Neural crest cell (in vitro differentiated cells): ENCODE results near the gene RO60. TPM values are rescaled to one million over a fixed set of nuclear protein-coding genes. Genes with fewer than 3 reads are reported as not detected.

Experiments used
- DNase-seq: peaks from one replicate; pipeline ENCODE4 v3.0.0; 2021; ENCODE audit warnings: low read depth, mixed read lengths, low spot score
- H3K27ac Mint-ChIP-seq: one replicate; pipeline ENCODE4 v1.8.0; 2021; ENCODE audit warnings: mild to moderate bottlenecking, mixed read lengths; ENCODE audit not compliant: unreplicated experiment
- H3K27me3 Mint-ChIP-seq: 2 replicates; pipeline ENCODE4 v1.8.0; 2021; ENCODE audit warnings: low read depth, mild to moderate bottlenecking, mixed read lengths
- H3K36me3 Mint-ChIP-seq: 2 replicates; pipeline ENCODE4 v1.8.0; 2021; ENCODE audit warnings: low read depth, mild to moderate bottlenecking, mixed read lengths
- H3K4me1 Mint-ChIP-seq: 2 replicates; pipeline ENCODE4 v1.8.0; 2021; ENCODE audit warnings: mixed read lengths
- H3K4me3 Mint-ChIP-seq: one replicate; pipeline ENCODE4 v1.8.0; 2021; ENCODE audit warnings: mild to moderate bottlenecking, mixed read lengths
- H3K9me3 Mint-ChIP-seq: 2 replicates; pipeline ENCODE4 v1.8.0; 2021; ENCODE audit warnings: mixed read lengths
- total RNA-seq: library from RNA; stranded (reverse); gene quantifications from 2 replicates; pipeline ENCODE4 v1.2.1, GENCODE V29; 2021
- TF ChIP-seq, protein P1 (sequence below): fragments of 200-600 bp; sonication (generic); conservative IDR thresholded peaks from 2 replicates; pipeline ENCODE4 v1.5.0; 2021; ENCODE audit warnings: antibody characterized with exemption, mild to moderate bottlenecking

Gene RO60
- total RNA-seq, 1 donor from 2014 or later: 122 TPM

DNA sequence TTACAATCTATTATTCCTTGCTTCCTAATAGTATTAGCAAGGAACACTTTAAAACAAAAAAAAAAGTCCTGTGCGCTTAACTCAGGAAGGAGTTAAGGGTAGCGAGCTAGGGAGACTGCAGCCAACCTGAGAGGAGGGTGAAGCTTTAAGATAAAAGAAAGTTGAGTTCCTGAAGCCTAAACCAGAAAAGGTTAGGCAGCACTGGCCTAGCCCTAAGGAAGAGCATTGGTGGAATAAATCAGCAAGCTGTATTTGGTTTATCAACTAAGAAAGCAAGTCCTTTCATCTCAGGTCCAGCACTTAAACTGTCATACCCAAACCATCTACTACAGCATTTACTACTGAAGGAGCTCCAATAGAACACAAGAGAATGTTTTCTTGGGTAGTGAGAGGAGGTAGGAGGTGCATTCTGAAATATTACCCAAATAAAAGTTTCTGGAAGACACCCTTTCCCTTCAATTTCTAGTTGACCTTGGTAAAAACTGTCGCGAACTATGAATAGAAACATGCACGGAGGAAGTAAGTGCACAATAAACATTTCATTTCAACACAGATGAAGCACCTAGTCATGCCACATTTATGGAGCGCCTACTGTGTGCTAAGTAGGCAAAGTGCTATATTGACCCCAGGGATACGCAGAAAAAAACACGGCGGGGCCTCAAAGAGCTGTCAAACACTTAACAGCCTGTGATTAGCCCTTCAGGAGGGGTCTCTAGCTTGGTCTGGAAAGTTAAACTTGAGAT, 44.5 kb downstream of the RO60 start:
- peak overlapping the region; percentile 95 for H3K4me3 Mint-ChIP-seq
- peaks cover 33% of the 10 kb centered on the region for H3K4me1 Mint-ChIP-seq
- no peak overlapping the region for H3K27ac Mint-ChIP-seq
- no peaks in the 10 kb centered on the region for H3K27me3 Mint-ChIP-seq
- no peak for DNase-seq
- H3K9me3 Mint-ChIP-seq: no peaks in the 10 kb centered on the region
- TF ChIP-seq, protein P1, sequence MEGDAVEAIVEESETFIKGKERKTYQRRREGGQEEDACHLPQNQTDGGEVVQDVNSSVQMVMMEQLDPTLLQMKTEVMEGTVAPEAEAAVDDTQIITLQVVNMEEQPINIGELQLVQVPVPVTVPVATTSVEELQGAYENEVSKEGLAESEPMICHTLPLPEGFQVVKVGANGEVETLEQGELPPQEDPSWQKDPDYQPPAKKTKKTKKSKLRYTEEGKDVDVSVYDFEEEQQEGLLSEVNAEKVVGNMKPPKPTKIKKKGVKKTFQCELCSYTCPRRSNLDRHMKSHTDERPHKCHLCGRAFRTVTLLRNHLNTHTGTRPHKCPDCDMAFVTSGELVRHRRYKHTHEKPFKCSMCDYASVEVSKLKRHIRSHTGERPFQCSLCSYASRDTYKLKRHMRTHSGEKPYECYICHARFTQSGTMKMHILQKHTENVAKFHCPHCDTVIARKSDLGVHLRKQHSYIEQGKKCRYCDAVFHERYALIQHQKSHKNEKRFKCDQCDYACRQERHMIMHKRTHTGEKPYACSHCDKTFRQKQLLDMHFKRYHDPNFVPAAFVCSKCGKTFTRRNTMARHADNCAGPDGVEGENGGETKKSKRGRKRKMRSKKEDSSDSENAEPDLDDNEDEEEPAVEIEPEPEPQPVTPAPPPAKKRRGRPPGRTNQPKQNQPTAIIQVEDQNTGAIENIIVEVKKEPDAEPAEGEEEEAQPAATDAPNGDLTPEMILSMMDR: no peak
- no peaks in the 10 kb centered on the region for H3K36me3 Mint-ChIP-seq

DNA sequence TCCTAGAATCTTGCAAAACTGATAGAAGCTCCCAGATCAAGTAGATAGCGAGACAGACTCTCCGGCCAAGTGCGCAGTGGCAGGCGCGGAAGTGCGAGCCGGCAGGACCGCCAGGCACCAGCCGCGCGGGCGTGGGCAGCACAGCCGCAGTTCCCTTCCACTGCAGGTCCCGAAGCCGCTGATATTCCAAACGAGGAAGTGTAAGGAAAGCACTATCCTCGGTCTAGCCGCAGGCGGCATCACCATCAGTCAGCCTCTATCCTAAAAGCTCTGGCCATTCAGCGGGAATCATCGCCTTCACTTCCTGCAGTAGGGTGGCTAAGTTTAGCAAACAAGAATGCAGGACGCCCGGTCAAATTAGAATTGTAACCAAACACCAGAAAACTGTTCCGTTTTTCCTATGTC, 45.1 kb downstream of the RO60 start:
- peak; percentile 16 for DNase-seq
- H3K4me1 Mint-ChIP-seq: peaks cover 33% of the 10 kb centered on the region
- TF ChIP-seq, protein P1: no peak
- no peaks in the 10 kb centered on the region for H3K27me3 Mint-ChIP-seq
- H3K9me3 Mint-ChIP-seq: no peaks in the 10 kb centered on the region
- peak overlapping the region; percentile 59 for H3K27ac Mint-ChIP-seq
- H3K4me3 Mint-ChIP-seq: peak overlapping the region; percentile 95
- H3K36me3 Mint-ChIP-seq: no peaks in the 10 kb centered on the region

DNA sequence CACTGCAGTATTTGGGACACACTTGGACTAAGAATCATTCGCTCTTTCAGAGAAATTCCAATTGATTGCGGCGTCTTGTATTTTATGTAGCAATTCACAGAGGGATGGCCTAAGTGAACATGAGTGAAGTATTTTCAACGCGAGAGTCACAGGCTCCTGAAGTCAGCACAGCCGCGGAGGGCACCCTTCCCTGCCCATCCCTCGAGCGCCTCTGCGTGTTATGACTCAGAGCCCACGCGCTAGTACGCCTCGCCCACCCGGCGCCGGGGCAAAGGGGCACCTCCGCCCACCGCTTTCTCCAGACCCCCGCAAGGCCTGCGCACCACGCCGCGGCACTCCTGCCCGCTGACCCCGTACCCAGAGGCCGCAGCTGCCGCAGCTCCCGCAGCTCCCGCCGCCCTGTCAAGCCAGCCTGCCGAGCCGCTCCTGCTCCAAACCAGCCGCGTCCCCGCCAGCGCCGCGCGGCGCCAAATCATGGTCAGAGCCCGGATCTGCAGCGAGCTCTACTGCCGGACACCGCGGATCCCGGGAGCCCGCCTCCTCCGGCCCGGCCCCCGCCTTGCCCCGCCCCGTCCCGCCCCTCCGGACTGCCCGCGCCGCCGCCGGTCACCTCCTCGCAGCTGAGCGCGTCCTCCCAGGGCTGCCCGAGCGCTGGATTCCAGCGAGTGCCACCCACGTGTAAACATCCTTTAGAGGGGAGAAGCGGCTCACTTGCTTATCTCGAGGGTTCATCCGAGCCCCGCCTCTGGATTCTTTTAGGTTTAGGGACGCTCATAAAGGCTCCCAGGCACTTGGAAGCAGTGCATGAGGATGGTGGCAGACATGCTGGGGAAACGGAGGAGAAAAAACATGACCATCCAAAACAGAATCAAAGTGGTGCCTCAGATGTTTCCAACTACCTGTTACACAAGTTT, 45.8 kb downstream of the RO60 start, which contains the start of gene GLRX2:
Gene GLRX2, minus strand, starts transcription at position 508 of the 914 bp plus-strand sequence. Its CDS starts 32 bp downstream, at position 476.
- Mint-ChIP-seq H3K36me3 (no peaks in the 10 kb centered on the region), H3K27ac (peak within 1 kb of the TSS; percentile 59), H3K4me1 (peaks cover 33% of the 10 kb centered on the region), H3K27me3 (no peaks in the 10 kb centered on the region), H3K9me3 (no peaks in the 10 kb centered on the region), H3K4me3 (peak within 1 kb of the TSS; percentile 95)
- TF ChIP-seq, protein P1: no peak
- peak; percentile 71 for DNase-seq

DNA sequence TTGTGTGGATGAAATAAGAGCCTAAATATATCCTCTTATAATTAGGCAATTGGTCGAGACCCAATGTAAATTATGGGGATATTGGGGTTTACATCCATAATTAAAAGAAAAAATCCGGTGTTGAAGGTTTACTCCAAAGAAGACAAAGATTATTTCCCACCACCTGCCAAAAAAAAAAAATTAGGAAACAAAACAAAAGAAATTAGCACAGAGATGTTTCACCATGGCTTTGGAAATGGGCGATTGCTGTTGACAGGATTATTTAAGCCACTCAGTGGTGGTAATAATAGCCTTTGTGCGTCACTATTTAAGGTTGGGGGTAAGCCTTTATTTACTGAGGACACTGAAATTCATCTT, 46.4 kb downstream of the RO60 start:
- no peaks in the 10 kb centered on the region for H3K36me3 Mint-ChIP-seq
- no peaks in the 10 kb centered on the region for H3K9me3 Mint-ChIP-seq
- H3K27ac Mint-ChIP-seq: no peak overlapping the region
- TF ChIP-seq, protein P1: no peak
- no peak for DNase-seq
- H3K4me3 Mint-ChIP-seq: peak overlapping the region; percentile 95
- peaks cover 33% of the 10 kb centered on the region for H3K4me1 Mint-ChIP-seq
- no peaks in the 10 kb centered on the region for H3K27me3 Mint-ChIP-seq

DNA sequence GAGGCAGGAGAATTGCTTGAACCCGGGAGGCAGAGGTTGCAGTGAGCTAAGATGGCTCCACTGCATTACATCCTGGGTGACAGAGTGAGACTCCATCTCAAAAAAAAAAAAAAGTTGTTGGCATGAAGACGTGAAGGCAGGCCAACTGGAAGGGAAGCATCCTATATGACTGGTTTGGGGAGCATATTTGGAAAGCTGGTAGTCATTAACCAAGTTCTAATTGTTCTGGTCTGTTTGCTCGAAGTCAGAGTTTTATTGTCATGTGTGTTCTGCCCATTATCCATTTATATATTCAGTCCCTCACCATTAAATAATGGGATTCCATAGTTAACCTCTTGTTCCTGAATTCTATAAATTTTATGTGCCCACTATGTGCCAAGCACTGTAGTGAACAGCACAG, 49.1 kb downstream of the RO60 start:
- Mint-ChIP-seq H3K4me1 (peaks cover 38% of the 10 kb centered on the region), H3K27ac (no peak overlapping the region), H3K27me3 (no peaks in the 10 kb centered on the region), H3K4me3 (no peak overlapping the region), H3K36me3 (no peaks in the 10 kb centered on the region), H3K9me3 (no peaks in the 10 kb centered on the region)
- TF ChIP-seq, protein P1: no peak
- DNase-seq: no peak

Other genes starting within 250 kb of the RO60 start
- gene UCHL5, start 252 bp upstream of the RO60 start, total RNA-seq: 38.7 and 40.9 TPM in 2 replicates
- gene GLRX2, start 45.8 kb downstream of the RO60 start, total RNA-seq: 18.3 and 20.5 TPM in 2 replicates
- gene CDC73, start 62.4 kb downstream of the RO60 start, total RNA-seq: 50.4 and 50.5 TPM in 2 replicates
- 0.66 and 0.84 TPM in 2 replicates for gene B3GALT2, start 127.0 kb downstream of the RO60 start, total RNA-seq